GM23248 (cell line): ENCODE results near the gene SEMA3D. TPM values are rescaled to one million over a fixed set of nuclear protein-coding genes. Genes with fewer than 3 reads are reported as not detected.

Experiments
- DNase-seq: peaks from one replicate; pipeline ENCODE4 v3.0.0-alpha.2; 2015
- H2AFZ ChIP-seq: fragments of 200-600 bp; sonication (generic); 2 replicates; pipeline ENCODE4 v1.6.1; 2016; ENCODE audit warnings: antibody characterized with exemption
- H3F3A ChIP-seq: fragments of 200-600 bp; sonication (generic); 2 replicates; pipeline ENCODE4 v1.6.1; 2016; ENCODE audit warnings: mild to moderate bottlenecking, antibody characterized with exemption, mixed run types; ENCODE audit not compliant: insufficient read depth
- H3K27ac ChIP-seq: fragments of 200-600 bp; sonication (generic); 2 replicates; pipeline ENCODE4 v1.5.1; 2016; ENCODE audit warnings: mild to moderate bottlenecking
- H3K27me3 ChIP-seq: fragments of 200-600 bp; sonication (generic); replicated peaks from 2 replicates; pipeline ENCODE4 v1.6.1; 2016; ENCODE audit warnings: mild to moderate bottlenecking; ENCODE audit not compliant: insufficient read depth
- H3K36me3 ChIP-seq: fragments of 200-600 bp; sonication (generic); 2 replicates; pipeline ENCODE4 v1.6.1; 2016; ENCODE audit warnings: low read depth, mild to moderate bottlenecking
- H3K4me1 ChIP-seq: fragments of 200-600 bp; sonication (generic); 2 replicates; pipeline ENCODE4 v1.6.1; 2016; ENCODE audit warnings: mild to moderate bottlenecking; ENCODE audit not compliant: insufficient read depth
- H3K4me2 ChIP-seq: fragments of 200-600 bp; sonication (generic); one replicate; pipeline ENCODE4 v1.6.1; 2016; ENCODE audit warnings: mild to moderate bottlenecking; ENCODE audit not compliant: unreplicated experiment
- H3K4me3 ChIP-seq: fragments of 200-600 bp; sonication (generic); 2 replicates; pipeline ENCODE4 v1.5.1; 2016; ENCODE audit warnings: mild to moderate bottlenecking
- H3K79me2 ChIP-seq: fragments of 200-600 bp; sonication (generic); 2 replicates; pipeline ENCODE4 v1.6.1; 2016; ENCODE audit warnings: mild to moderate bottlenecking; ENCODE audit not compliant: insufficient read depth
- H3K9ac ChIP-seq: fragments of 200-600 bp; sonication (generic); 2 replicates; pipeline ENCODE4 v1.6.1; 2016; ENCODE audit warnings: mild to moderate bottlenecking
- H3K9me2 ChIP-seq: fragments of 200-600 bp; sonication (generic); 2 replicates; pipeline ENCODE4 v1.6.1; 2016; ENCODE audit warnings: mixed run types, mild to moderate bottlenecking, moderate library complexity; ENCODE audit not compliant: insufficient read depth
- H3K9me3 ChIP-seq: fragments of 200-600 bp; sonication (generic); one replicate; pipeline ENCODE4 v1.6.1; 2017; ENCODE audit warnings: low read depth
- H4K20me1 ChIP-seq: fragments of 200-600 bp; sonication (generic); 2 replicates; pipeline ENCODE4 v1.6.0; 2016; ENCODE audit not compliant: insufficient read depth
- EZH2 ChIP-seq: fragments of 200-600 bp; sonication (generic); IDR thresholded peaks from 2 replicates; pipeline ENCODE4 v1.6.1; 2018; ENCODE audit warnings: antibody characterized with exemption, mild to moderate bottlenecking; ENCODE audit not compliant: insufficient read depth, poor library complexity, severe bottlenecking
- EZH2phosphoT487 ChIP-seq: fragments of 200-600 bp; sonication (generic); IDR thresholded peaks from 2 replicates; pipeline ENCODE4 v1.6.1; 2018; ENCODE audit warnings: antibody characterized with exemption, moderate library complexity, mild to moderate bottlenecking, low read depth; ENCODE audit not compliant: insufficient read depth
- WGBS, 2 experiments: methylation state at CpG; one replicate each; pipeline ENCODE4 v1.1.6; 2015 to 2017; ENCODE audit warnings: low lambda C conversion rate in 2 of 2, low coverage in 1 of 2; ENCODE audit errors: missing lambda C conversion rate in 2 of 2; 5-methylcytosine and 5-hydroxymethylcytosine counted together
- in situ Hi-C: fragments of 300-500 bp; cut with MboI; formaldehyde crosslinking; loops from 2 replicates; pipeline ENCODE4 v1.15.0; 2020
- polyA plus RNA-seq: library from polyadenylated mRNA; unstranded; fragments of >200 nt; fragmentation: Nextera tagmentation; extraction: Ambion mirVana; gene quantifications from 2 replicates; pipeline ENCODE4 v1.2.1, GENCODE V29; 2016
- total RNA-seq: library from RNA; depleted of rRNA; stranded (reverse); fragments of >200 nt; shearing (Covaris generic); gene quantifications from 2 replicates; pipeline ENCODE4 v1.2.3, GENCODE V29; 2014

Gene SEMA3D
- total and polyA plus RNA-seq, 2 experiments from 2014 or later = 4.0 to 6.6 TPM

DNA sequence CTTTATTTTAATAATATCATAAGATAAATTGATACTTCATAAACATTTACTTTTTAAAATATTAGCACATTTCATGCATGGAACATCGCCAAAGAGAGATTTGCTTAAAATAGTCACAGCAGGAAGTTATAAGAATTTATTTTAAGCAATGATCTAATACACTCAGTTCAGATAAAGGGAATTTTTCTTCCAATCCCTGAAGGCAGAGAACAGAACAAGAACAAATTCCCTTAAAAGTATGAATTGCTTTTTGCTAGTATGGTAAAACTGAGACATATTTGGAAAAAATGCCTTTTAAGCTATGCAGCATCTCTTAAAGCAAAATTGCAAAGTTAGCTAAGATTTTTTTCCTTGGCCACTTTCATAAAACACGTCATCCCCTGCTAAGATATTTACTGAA, 91.0 kb downstream of the SEMA3D start:
- Histone ChIP-seq H3K27me3 (no peaks in the 10 kb centered on the region), H3K9me2 (no peaks in the 10 kb centered on the region), H3K36me3 (no peaks in the 10 kb centered on the region), H3K4me3 (no peak overlapping the region), H3F3A (no peaks in the 10 kb centered on the region), H3K27ac (no peak overlapping the region), H3K9me3 (no peaks in the 10 kb centered on the region), H3K79me2 (no peaks in the 10 kb centered on the region), H4K20me1 (no peaks in the 10 kb centered on the region), H3K9ac (no peak overlapping the region), H3K4me2 (no peak overlapping the region), H2AFZ (no peak overlapping the region), H3K4me1 (no peaks in the 10 kb centered on the region)
- 38 to 56% methylated on average over 2 of the region's 2 CpGs for WGBS, 2 experiments
- TF ChIP-seq EZH2phosphoT487 = no peak
- no peak for TF ChIP-seq EZH2
- DNase-seq = peak; percentile 8
- in situ Hi-C loops = no loop called here

DNA sequence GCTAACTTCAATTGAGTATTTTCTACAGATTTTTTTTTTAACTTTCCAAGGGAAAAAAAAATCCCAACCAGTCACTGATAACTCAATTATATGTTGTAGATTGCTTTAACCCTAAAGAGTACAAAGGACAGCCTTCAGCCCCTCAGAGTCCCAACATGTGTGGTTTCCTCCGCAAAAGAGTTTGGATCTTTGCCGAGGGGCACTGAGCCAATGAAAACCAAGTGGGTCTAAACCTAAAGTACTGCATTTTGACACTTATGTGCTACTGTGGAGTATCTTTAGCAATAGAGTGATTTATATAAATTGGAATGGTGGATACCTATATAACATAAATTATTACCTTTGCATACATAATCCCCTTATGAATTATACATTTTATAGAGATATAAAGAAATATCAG, 91.5 kb downstream of the SEMA3D start:
- no peaks in the 10 kb centered on the region for H3K79me2 ChIP-seq
- no peak overlapping the region for H3K27ac ChIP-seq
- H3K9ac ChIP-seq = no peak overlapping the region
- H4K20me1 ChIP-seq = no peaks in the 10 kb centered on the region
- DNase-seq = no peak
- no peak overlapping the region for H3K4me3 ChIP-seq
- no peaks in the 10 kb centered on the region for H3F3A ChIP-seq
- in situ Hi-C loops = no loop called here
- no peaks in the 10 kb centered on the region for H3K9me2 ChIP-seq
- H2AFZ ChIP-seq = no peak overlapping the region
- no peaks in the 10 kb centered on the region for H3K9me3 ChIP-seq
- no peaks in the 10 kb centered on the region for H3K27me3 ChIP-seq
- no peaks in the 10 kb centered on the region for H3K36me3 ChIP-seq
- TF ChIP-seq EZH2 (no peak), EZH2phosphoT487 (no peak)
- no peaks in the 10 kb centered on the region for H3K4me1 ChIP-seq
- H3K4me2 ChIP-seq = no peak overlapping the region
- WGBS, 2 experiments = 85 to 86% methylated on average over 2 of the region's 2 CpGs

DNA sequence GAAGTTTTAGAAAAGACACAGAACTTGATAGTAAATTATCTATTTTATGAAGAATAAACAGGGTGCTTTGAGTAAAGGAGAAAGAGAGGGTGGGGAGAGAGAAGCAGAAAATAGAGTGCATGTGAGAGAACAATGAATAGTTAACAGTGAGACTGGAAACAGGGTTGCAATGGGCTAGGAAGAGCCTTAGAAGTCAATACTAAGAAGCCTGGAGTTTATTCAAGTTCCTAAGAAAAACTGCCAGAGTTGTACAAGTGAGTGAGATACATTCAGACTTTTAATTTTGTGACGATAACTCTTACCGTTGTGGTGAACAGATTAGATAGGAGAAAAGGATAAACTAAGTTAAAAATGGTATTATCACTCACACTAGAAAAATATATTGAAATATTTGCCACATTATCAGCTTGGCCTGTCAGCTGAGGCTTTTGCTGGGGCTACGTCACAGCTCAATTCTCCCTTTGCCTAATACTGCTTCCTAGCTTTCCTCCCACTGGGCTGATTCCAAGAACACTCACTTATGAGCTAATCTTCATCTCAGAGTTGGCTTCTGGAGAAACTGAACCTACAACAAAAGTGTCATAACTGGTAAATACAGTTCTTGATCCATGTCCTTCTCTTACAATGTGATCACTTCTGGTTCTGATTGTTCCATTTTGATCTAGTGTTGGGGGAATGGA, 92.7 kb downstream of the SEMA3D start:
- H3K79me2 ChIP-seq = no peaks in the 10 kb centered on the region
- in situ Hi-C loops = no loop called here
- WGBS, 2 experiments = 85 to 96% methylated on average over 3 of the region's 3 CpGs
- H3K9ac ChIP-seq = no peak overlapping the region
- H3K4me2 ChIP-seq = no peak overlapping the region
- no peaks in the 10 kb centered on the region for H3K4me1 ChIP-seq
- no peak overlapping the region for H3K27ac ChIP-seq
- no peaks in the 10 kb centered on the region for H4K20me1 ChIP-seq
- H3K36me3 ChIP-seq = no peaks in the 10 kb centered on the region
- H3K27me3 ChIP-seq = no peaks in the 10 kb centered on the region
- no peaks in the 10 kb centered on the region for H3K9me3 ChIP-seq
- H3F3A ChIP-seq = no peaks in the 10 kb centered on the region
- no peaks in the 10 kb centered on the region for H3K9me2 ChIP-seq
- no peak for DNase-seq
- H3K4me3 ChIP-seq = no peak overlapping the region
- H2AFZ ChIP-seq = no peak overlapping the region
- TF ChIP-seq EZH2 (no peak), EZH2phosphoT487 (no peak)

DNA sequence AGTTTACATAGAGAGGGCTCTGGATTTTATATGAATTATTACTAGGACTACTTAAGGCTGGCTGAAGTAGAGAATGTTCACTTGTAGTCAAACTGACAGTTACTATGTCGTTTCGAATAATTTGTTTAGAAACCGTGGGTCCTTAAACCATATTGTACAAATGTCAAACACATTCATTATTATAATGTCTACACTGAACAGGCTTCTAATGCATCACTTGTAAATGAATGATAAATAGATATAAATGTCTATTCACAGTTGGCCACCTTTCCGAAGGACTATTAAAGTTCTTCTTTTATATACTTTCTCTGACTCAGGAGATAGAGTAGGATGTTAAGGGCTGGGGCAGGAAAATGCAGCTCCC, 95.3 kb downstream of the SEMA3D start:
- Histone ChIP-seq H3K27me3 (no peaks in the 10 kb centered on the region), H4K20me1 (no peaks in the 10 kb centered on the region), H3K36me3 (no peaks in the 10 kb centered on the region), H3K79me2 (no peaks in the 10 kb centered on the region), H3K9ac (no peak overlapping the region), H3K4me2 (no peak overlapping the region), H2AFZ (no peak overlapping the region), H3K9me3 (no peaks in the 10 kb centered on the region), H3K4me1 (no peaks in the 10 kb centered on the region), H3K9me2 (no peaks in the 10 kb centered on the region), H3K27ac (no peak overlapping the region), H3F3A (no peaks in the 10 kb centered on the region), H3K4me3 (no peak overlapping the region)
- 96% methylated on average over 4 of the region's 4 CpGs for WGBS, 2 experiments
- no peak for DNase-seq
- TF ChIP-seq EZH2 (no peak), EZH2phosphoT487 (no peak)
- in situ Hi-C loops = no loop called here
